Posterior vena cava (tissue), 2 donors: ENCODE results near the gene TM4SF18. TPM values are rescaled to one million over a fixed set of nuclear protein-coding genes. Genes with fewer than 3 reads are reported as not detected.
"Not testable (repeated sequence)": the region's sequence is repeated elsewhere in the genome, so short reads cannot be mapped to it uniquely, and the experiment has no call there.

Experiments used
- DNase-seq: peaks from one replicate; pipeline ENCODE4 v3.0.0-alpha.2; 2020; ENCODE audit warnings: low spot score
- intact Hi-C, 2 donors: fragments of 100-400 bp; cut with DNase I; formaldehyde crosslinking; loops; one replicate each; pipeline versions ENCODE4 v1.14.1 to v1.14.2; 2022 to 2023
- long read RNA-seq, 2 donors: library from polyadenylated mRNA; unstranded; transcript quantifications; one replicate each; pipeline ENCODE4 v2.0.0, GENCODE V29; 2020 to 2021
- total RNA-seq, 2 donors: library from RNA; stranded (reverse); fragmentation: NEBNext Ultra II Directional; extraction: Animal tissue kit (Norgen Biotek cat#: 25700); gene quantifications; one replicate each; pipeline ENCODE4 v1.2.1, GENCODE V29; 2021
- donor health status: DM: yes; HTN: yes; CAD: no.
- donor health status: DM: yes; HTN: yes; CAD: no.

TM4SF18 gene
- 1 to 10 TPM; 5.6 to 6.6 TPM for total RNA-seq
- long read RNA-seq, donor 1, partial matches to known transcripts, result 2 of 4 reads
- long read RNA-seq, donor 1, other reads (novel, unspliced or antisense), result 0 of 4 reads
- long read RNA-seq, donor 2, transcript TM4SF18-201 (6 exons, 3,852 nt), result major isoform, 8 of 12 reads
- long read RNA-seq, donor 2, partial matches to known transcripts, result 0 of 12 reads
- long read RNA-seq, donor 2, other reads (novel, unspliced or antisense), result 2 of 12 reads

DNA sequence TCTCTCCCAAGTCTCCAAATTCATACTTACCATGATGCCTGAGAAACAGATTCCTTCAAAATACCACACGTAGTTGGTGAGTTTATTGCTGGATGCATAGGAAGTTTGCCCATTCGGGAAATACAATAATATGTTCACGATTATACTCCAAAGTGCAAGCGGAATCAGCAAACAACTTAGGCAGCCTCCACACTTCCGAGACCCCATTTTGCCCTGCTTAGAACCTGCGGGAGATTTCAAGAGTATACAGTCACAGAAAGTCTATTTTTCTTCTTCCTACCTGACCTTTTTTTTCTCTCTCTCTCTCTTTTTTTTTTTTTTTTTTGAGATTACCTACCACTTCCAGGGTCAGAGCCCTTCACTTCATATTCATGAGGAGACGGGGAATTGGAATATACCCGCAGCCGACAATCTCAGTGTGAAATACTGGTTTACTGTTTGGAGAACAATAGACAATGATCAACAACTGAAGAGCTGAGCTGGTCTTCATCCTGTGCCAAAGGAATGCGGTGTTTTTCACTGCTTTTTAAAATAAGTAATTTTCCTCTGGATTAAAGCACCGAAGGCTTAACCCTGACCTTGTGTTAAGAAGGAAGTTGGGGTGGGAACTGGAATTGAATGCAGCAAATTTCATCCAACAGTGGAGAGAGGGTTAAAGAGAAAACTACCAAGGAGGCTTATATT lies at the start of gene TM4SF18:
Gene TM4SF18, minus strand, starts transcription at position 461 of the 684 bp plus-strand sequence. Its CDS starts 254 bp downstream, at position 207.
- intact Hi-C loops, result no loop called here
- no peak for DNase-seq

DNA sequence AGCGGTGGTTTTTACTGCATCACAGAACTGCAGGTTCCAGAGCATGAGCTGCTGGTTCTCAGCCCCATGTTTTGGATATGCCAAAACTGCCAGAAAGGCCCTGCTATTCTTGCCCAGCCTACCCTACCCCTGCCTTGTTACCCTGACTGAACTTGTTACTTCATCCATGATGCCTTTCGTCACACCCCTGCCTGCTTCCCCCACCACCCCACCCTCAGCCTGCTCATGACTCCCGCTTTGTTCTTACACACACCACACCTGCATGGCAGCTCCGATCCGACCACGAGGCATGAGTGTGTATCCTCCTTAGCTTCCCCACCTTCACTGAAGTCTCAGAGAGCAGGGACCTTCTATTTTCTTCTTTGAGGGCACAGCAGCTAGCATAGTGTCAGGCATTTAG lies 49.1 kb upstream of the TM4SF18 start:
- intact Hi-C loops, result no loop called here
- no peak for DNase-seq

- no peak for DNase-seq
- intact Hi-C loops, result no loop called here
Observed at GRCh38 chr3:149382101-149382467, 48.6 kb upstream of the TM4SF18 start.

DNA sequence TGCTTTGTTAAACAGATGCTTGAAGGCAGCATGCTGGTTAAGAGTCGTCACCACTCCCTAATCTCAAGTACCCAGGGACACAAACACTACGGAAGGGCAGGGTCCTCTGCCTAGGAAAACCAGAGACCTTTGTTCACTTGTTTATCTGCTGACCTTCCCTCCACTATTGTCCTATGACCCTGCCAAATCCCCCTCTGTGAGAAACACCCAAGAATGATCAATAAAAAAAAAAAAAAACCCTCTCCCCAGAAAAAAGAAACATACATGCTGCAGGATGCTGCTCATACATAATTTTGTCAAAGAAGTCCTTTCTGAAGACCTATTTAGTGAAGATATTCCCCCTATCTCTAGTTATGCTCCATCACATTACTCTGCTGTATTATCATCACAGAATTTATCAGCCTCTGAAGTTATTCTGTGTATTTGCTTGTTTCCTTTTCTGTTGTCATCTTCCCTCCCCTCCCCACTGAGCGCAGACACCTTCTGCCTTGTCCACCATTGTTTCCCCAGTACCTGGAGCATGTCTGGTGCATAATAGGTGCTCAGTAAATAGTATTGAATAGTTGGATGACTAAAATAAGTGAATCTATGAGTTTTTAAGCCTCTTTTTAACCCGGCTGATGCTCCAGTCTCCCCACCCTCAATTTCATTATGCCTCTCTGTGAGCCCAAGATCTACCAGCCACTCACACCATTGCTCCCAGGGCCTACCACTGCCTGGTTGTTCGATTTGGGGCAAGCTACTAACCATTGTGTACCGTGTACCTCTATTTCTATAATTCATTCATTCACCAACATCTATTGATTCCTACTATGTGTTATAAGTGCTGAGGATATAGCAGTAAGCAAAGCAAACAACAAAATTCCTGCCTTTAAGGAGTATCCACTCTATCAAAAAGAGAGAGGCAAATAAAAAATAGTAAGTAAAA lies 48.0 kb upstream of the TM4SF18 start:
- DNase-seq, result no peak
- intact Hi-C loops, result no loop called here

- intact Hi-C loops, DNase-seq: not testable (repeated sequence)
Observed at GRCh38 chr3:149380220-149380619, 46.8 kb upstream of the TM4SF18 start.

DNA sequence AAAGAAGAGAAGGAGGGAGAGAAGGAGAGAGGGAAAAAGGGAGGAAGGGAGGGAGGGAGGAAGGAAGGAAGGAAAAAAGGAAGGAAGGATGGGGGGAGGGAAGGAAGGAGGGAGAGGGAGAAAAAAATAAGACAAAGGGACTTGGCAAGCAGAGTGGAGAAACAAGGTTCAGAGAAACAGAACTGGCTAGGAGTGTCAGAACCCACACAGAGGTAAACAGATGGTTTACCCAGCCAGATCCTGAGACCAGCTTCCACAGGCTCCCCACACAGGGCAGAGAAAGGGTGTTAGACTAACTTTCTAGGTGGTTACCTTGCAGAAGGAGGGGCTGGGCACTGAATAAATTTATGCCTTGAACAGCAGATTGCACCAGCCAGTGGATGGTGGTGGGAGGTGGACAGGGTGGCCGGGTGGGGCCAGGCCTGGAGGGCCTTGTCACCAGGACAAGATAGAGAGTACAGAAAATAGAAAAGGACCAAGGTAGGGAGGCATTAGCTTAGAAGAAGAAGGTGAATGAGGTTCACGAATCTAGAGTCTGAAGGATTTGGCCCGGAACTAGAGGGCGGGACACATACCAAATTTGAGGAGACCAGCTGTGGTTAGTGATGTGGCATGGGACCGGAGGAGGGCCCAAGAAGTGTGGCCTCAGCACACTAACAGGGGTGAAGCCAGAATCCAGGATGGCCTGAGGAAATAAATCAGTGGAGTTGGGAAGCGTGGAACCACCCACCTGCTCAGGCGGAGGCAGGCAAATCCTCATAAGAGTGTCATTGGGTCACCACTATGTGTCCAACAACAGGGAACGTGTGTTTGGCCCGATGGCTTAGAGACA lies 45.3 kb upstream of the TM4SF18 start:
- intact Hi-C loops, result no loop called here
- DNase-seq, result no peak

DNA sequence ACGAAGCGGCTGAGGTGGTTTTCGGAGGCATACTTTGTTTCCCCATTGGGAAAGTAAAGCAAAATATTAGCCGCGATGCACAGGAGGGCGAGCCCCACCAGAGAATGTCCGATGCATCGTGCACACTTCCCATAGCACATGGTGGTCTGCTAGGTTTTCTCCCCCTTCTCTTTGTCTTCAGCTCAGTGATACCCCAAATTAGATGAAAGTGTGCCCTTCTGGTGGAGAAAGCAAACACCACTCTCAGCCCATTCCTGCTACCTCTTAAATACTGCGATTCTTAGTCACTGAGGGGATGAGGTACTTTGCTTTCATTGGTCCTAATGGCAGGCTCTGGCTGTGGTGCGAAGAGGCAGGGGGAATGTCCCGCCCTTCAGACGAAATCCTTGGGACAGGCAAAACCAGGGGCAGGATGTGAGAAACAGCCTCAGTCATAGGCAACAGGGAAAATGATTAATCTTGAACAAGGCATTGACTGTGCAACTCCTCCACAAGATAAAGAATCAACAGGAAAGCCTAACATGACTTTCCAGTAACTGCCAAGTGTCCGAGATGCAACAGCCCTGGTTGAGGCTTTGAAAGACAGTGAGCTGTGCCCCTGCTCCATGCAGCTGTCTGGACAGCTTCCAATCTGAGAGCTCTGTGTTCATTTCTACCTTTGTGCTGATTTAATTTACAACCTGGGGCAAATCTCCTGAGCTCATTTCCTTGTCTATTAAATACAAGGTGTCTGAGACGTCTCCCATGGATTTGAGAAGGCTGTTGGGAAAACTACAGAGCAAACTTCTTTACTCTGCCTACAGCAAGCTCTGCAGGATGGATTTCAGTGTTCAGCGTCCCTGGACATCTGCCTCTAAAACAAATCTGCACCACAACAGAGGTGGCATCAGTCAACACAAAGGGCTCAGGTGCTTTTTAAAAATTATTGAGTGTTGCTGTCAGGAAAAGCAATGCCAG lies 44.2 kb upstream of the TM4SF18 start, which contains the start of gene TM4SF1:
Gene TM4SF1, minus strand, starts transcription at position 242 of the 957 bp plus-strand sequence. Its CDS starts 102 bp downstream, at position 140.
- DNase-seq, result peak; percentile 85
- intact Hi-C loops, result no loop called here

- intact Hi-C loops, result no loop called here
- DNase-seq, result no peak
Observed at GRCh38 chr3:149376718-149377407, 43.4 kb upstream of the TM4SF18 start.

- intact Hi-C loops, result no loop called here
- DNase-seq, result no peak
Observed at GRCh38 chr3:149375501-149376196, 42.2 kb upstream of the TM4SF18 start.

DNA sequence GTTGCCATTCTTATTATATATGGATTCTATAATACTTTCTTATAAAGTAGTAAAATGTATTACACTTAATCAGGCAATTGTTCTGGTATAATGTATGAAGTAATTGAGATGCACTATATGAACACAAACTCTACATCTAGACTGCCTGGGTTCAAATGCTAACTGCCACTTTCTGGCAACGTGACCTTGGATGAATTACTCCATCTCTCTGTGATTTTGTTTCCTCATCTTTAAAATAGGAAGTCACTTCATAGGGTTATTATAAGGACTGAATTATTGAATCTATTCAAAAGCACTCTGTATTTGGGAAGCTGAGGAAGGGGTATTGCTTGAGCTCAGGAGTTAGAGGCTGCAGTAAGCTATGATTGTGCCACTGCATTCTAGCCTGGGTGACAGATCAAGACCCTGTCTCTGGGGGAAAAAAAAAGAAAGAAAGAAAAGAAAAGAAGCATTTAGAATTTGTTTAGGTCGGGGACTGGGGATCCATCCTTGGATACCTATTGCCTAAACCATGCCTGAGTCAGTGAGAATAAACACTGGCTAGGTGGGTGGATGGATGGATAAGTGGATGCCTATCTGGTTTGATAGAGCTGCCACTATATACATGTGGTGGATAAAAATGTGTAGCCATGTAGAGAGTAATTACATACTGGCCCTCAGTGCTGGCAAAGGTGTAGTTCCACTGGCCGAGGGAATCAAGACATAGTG lies 41.5 kb upstream of the TM4SF18 start:
- intact Hi-C loops, result no loop called here
- DNase-seq, result no peak

- no peak for DNase-seq
- intact Hi-C loops, result no loop called here
Observed at GRCh38 chr3:149374391-149374790, 41.0 kb upstream of the TM4SF18 start.

GRCh38 chr3:149373235-149374125 lies 40.0 kb upstream of the TM4SF18 start:
- DNase-seq, result no peak
- intact Hi-C loops, result no loop called here

DNA sequence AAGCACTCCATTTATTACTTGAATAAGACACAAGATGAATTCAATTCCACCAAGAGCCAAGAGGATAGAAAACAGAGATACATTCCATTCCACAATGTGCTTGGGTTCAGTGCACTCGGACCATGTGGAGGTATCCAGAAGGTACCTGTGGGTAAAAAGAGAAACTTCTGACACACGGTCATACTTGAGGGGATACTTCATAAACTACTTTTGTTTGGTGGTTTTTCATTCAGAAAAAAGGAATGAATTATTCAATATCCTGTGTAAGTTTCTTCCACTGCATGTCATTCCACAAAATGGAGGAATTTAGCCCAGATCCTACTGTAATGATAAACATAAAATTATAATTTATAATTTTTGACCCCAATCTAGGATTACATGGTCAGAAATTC lies 38.3 kb upstream of the TM4SF18 start:
- intact Hi-C loops, result no loop called here
- DNase-seq, result no peak

DNA sequence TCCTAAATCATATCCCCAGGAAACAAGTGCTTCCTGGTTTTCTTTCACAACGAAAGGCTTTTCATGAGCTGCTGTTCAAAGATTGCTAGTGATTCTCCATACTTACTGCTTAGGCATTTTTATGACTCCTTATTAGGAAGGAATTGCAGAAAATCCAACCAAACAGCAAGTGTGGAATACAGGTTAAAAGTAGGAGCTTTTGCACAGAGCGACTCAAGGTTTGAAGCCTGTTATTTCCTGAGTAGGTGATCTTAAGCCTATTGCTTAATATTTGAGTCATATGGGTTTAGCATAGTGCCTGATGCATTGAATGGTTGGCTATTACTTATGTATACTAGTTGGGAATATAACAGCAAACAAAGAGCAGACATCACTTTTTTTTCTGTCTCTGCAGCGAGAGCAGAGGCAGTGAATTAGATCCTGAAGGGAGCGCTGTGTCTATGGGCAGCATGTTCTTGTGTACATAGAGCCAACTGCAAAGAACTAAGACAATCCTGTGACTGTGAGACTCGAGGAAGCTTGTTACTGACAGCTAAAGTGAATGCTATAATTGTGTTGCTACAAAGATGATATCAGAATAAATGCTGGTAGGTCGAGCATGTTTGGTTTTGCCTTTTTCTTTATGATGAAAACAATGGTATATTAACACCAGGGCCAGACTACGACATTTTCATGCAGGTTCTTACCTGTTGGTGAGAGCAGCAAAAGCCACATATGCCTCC lies 37.7 kb upstream of the TM4SF18 start:
- no peak for DNase-seq
- intact Hi-C loops, result no loop called here
